H1 (cell line): Measurements from ENCODE around the gene SLC35G6. TPM values are rescaled to one million over a fixed set of nuclear protein-coding genes. Genes with fewer than 3 reads are reported as not detected.

Experiments
- CTCF ChIA-PET: fragments of 300-600 bp; sonication (Branson Sonifier 250); formaldehyde crosslinking; loops from one replicate; lab custom pipeline; 2021; ENCODE audit not compliant: partially characterized antibody; lab: Charles Lee
- POLR2A ChIA-PET: fragments of 300-600 bp; sonication (Branson Sonifier 250); formaldehyde crosslinking; loops from one replicate; lab custom pipeline; 2021; ENCODE audit warnings: inconsistent platforms; ENCODE audit not compliant: partially characterized antibody; lab: Charles Lee
- DNase-seq, 2 experiments: peaks; one replicate each; pipeline versions ENCODE4 v3.0.0 to v3.0.0-alpha.2; 2010 to 2022; ENCODE audit warnings: low spot score in 2 of 2, low read depth in 1 of 2, mixed read lengths in 1 of 2
- FAIRE-seq: peaks from 2 replicates; lab custom pipeline; 2011; peaks lifted over from hg19 to GRCh38; lab: Jason Lieb, UNC
- H2AFZ ChIP-seq: 2 replicates; pipeline ENCODE4 v1.8.1; 2012; ENCODE audit warnings: low read length, inconsistent platforms
- H2AK5ac ChIP-seq: 2 replicates; pipeline ENCODE4 v1.6.1; 2013; ENCODE audit warnings: low read depth, low read length
- H2BK120ac ChIP-seq: replicated peaks from 2 replicates; pipeline ENCODE3; 2013; ENCODE audit warnings: low read depth, low read length, inconsistent platforms
- H2BK12ac ChIP-seq: 2 replicates; pipeline ENCODE4 v1.6.1; 2013; ENCODE audit warnings: low read depth, low read length
- H2BK15ac ChIP-seq: 2 replicates; pipeline ENCODE4 v1.6.1; 2013; ENCODE audit warnings: low read length
- H2BK20ac ChIP-seq: 2 replicates; pipeline ENCODE4 v1.6.1; 2013; ENCODE audit warnings: low read length
- H2BK5ac ChIP-seq: 2 replicates; pipeline ENCODE4 v1.6.1; 2013; ENCODE audit warnings: low read depth, low read length
- H3K14ac ChIP-seq: 2 replicates; pipeline ENCODE4 v1.6.1; 2013; ENCODE audit warnings: inconsistent platforms; ENCODE audit not compliant: insufficient read length
- H3K18ac ChIP-seq: 2 replicates; pipeline ENCODE4 v1.6.1; 2013; ENCODE audit warnings: low read length; ENCODE audit errors: extremely low read depth
- H3K23ac ChIP-seq: 2 replicates; pipeline ENCODE4 v1.6.1; 2013; ENCODE audit warnings: inconsistent platforms; ENCODE audit not compliant: insufficient read length
- H3K23me2 ChIP-seq: 2 replicates; pipeline ENCODE4 v1.6.1; 2013; ENCODE audit warnings: low read depth, low read length
- H3K27ac ChIP-seq: 2 replicates; pipeline ENCODE4 v1.6.1; 2011; ENCODE audit warnings: low read depth, low read length, inconsistent platforms
- H3K27me3 ChIP-seq, 4 experiments: replicated peaks in 1 of 4; 1 replicate in 1 of 4; 2 replicates in 3 of 4; pipeline versions ENCODE4 v1.6.1 to v1.8.1; 2011 to 2013; ENCODE audit warnings: low read length in 3 of 4, mild to moderate bottlenecking in 3 of 4, inconsistent platforms in 2 of 4, mixed read lengths in 2 of 4, moderate library complexity in 1 of 4; ENCODE audit not compliant: control insufficient read depth in 3 of 4, insufficient read depth in 3 of 4; ENCODE audit errors: extremely low read depth in 1 of 4
- H3K36me3 ChIP-seq, 4 experiments: 2 replicates each; pipeline versions ENCODE4 v1.6.1 to v1.8.1; 2011 to 2013; ENCODE audit warnings: mild to moderate bottlenecking in 4 of 4, low read length in 3 of 4, moderate library complexity in 2 of 4, control low read depth in 1 of 4, inconsistent platforms in 1 of 4; ENCODE audit not compliant: insufficient read depth in 4 of 4, control insufficient read depth in 2 of 4
- H3K4ac ChIP-seq: replicated peaks from 2 replicates; pipeline ENCODE3; 2013; ENCODE audit warnings: low read length, low read depth, mixed read lengths, inconsistent platforms; ENCODE audit not compliant: insufficient read length
- H3K4me1 ChIP-seq, 4 experiments: replicated peaks in 1 of 4; 1 replicate in 1 of 4; 2 replicates in 3 of 4; pipeline versions ENCODE4 v1.6.1 to v1.8.1; 2011 to 2013; ENCODE audit warnings: low read length in 3 of 4, inconsistent platforms in 2 of 4, mixed read lengths in 1 of 4; ENCODE audit not compliant: insufficient read depth in 4 of 4, control insufficient read depth in 3 of 4
- H3K4me2 ChIP-seq, 2 experiments: 2 replicates each; pipeline versions ENCODE4 v1.6.1 to v1.8.1; 2011 to 2013; ENCODE audit warnings: low read depth in 2 of 2, low read length in 2 of 2, control low read depth in 1 of 2, inconsistent platforms in 1 of 2, mild to moderate bottlenecking in 1 of 2; ENCODE audit not compliant: insufficient read depth in 1 of 2
- H3K4me3 ChIP-seq, 4 experiments: fragments of 200-600, 300-600 bp in 1 of 4; sonication (generic), shearing (Covaris generic), sonication (Bioruptor Twin) in 1 of 4; 2 replicates each; pipeline versions ENCODE4 v1.5.1 to v1.8.1; 2011 to 2016; ENCODE audit warnings: low read length in 4 of 4, low read depth in 3 of 4, control low read depth in 2 of 4, inconsistent platforms in 2 of 4, mild to moderate bottlenecking in 2 of 4, mixed read lengths in 1 of 4, moderate library complexity in 1 of 4; ENCODE audit not compliant: insufficient read depth in 2 of 4; ENCODE audit errors: extremely low read depth in 1 of 4
- H3K56ac ChIP-seq: replicated peaks from 2 replicates; pipeline ENCODE3; 2013; ENCODE audit warnings: low read depth, mild to moderate bottlenecking, mixed read lengths, low read length, inconsistent platforms; ENCODE audit not compliant: insufficient read length
- H3K79me1 ChIP-seq: 2 replicates; pipeline ENCODE4 v1.6.1; 2013; ENCODE audit warnings: low read depth, low read length, control low read depth
- H3K79me2 ChIP-seq, 2 experiments: 2 replicates each; pipeline versions ENCODE4 v1.6.1 to v1.8.1; 2012 to 2013; ENCODE audit warnings: low read length in 2 of 2, mild to moderate bottlenecking in 2 of 2, inconsistent platforms in 1 of 2; ENCODE audit not compliant: insufficient read depth in 2 of 2, control insufficient read depth in 1 of 2
- H3K9ac ChIP-seq, 4 experiments: replicated peaks in 1 of 4; 1 replicate in 1 of 4; 2 replicates in 3 of 4; pipeline versions ENCODE4 v1.6.1 to v1.8.1; 2011 to 2013; ENCODE audit warnings: low read depth in 3 of 4, low read length in 3 of 4, control low read depth in 2 of 4, mild to moderate bottlenecking in 2 of 4, moderate library complexity in 2 of 4, inconsistent platforms in 1 of 4; ENCODE audit errors: extremely low read depth in 1 of 4
- H3K9me3 ChIP-seq, 2 experiments: 2 replicates each; pipeline versions ENCODE4 v1.6.1 to v1.8.1; 2012 to 2013; ENCODE audit warnings: mild to moderate bottlenecking in 2 of 2, moderate library complexity in 2 of 2, control low read depth in 1 of 2, inconsistent platforms in 1 of 2, low read depth in 1 of 2, low read length in 1 of 2, mixed read lengths in 1 of 2; ENCODE audit not compliant: insufficient read depth in 2 of 2
- H4K20me1 ChIP-seq, 2 experiments: replicated peaks in 1 of 2; 2 replicates each; pipeline versions ENCODE3 to v1.8.1; 2011 to 2013; ENCODE audit warnings: inconsistent platforms in 2 of 2, low read length in 2 of 2, mild to moderate bottlenecking in 1 of 2; ENCODE audit not compliant: insufficient read depth in 2 of 2, control insufficient read depth in 1 of 2
- H4K5ac ChIP-seq: 2 replicates; pipeline ENCODE4 v1.6.1; 2013; ENCODE audit warnings: low read length, low read depth, mixed read lengths, inconsistent platforms; ENCODE audit not compliant: insufficient read length
- H4K8ac ChIP-seq: 2 replicates; pipeline ENCODE4 v1.8.0; 2013; ENCODE audit warnings: mild to moderate bottlenecking, moderate library complexity, low read length, inconsistent platforms; ENCODE audit not compliant: insufficient read depth; ENCODE audit errors: extremely low read depth
- H4K91ac ChIP-seq: replicated peaks from 2 replicates; pipeline ENCODE3; 2013; ENCODE audit warnings: low read length, mixed read lengths, inconsistent platforms; ENCODE audit not compliant: insufficient read length
- BRCA1 ChIP-seq: IDR thresholded peaks from 2 replicates; pipeline ENCODE4 v1.6.1; 2012; ENCODE audit warnings: low read depth, low read length, improper control_type of control experiment
- CREB1 ChIP-seq: IDR thresholded peaks from 2 replicates; pipeline ENCODE4 v1.6.1; 2012; ENCODE audit warnings: inconsistent platforms
- EZH2 ChIP-seq: fragments of 200-600 bp; sonication (generic); IDR thresholded peaks from 2 replicates; pipeline ENCODE4 v1.7.1; 2012; ENCODE audit warnings: low read depth, mild to moderate bottlenecking, moderate library complexity, low read length, inconsistent platforms; ENCODE audit not compliant: severe bottlenecking
- GABPA ChIP-seq: IDR thresholded peaks from 2 replicates; pipeline ENCODE4 v1.6.1; 2011; ENCODE audit warnings: mild to moderate bottlenecking, low read length, moderate library complexity, borderline replicate concordance; ENCODE audit not compliant: insufficient read depth
- HDAC6 ChIP-seq: IDR thresholded peaks from one replicate; pipeline ENCODE4 v1.7.1; 2012; ENCODE audit warnings: low read depth, mild to moderate bottlenecking, inconsistent platforms, low read length, moderate library complexity
- NRF1 ChIP-seq: IDR thresholded peaks from 2 replicates; pipeline ENCODE4 v1.6.1; 2011; ENCODE audit warnings: mild to moderate bottlenecking, low read depth, low read length, improper control_type of control experiment
- POLR2A ChIP-seq, 2 experiments: IDR thresholded peaks; 1 replicate in 1 of 2; 2 replicates in 1 of 2; pipeline ENCODE4 v1.6.1; 2011; ENCODE audit warnings: low read depth in 2 of 2, low read length in 2 of 2, mild to moderate bottlenecking in 2 of 2; ENCODE audit errors: control extremely low read depth in 1 of 2
- POU5F1 ChIP-seq: IDR thresholded peaks from 2 replicates; pipeline ENCODE4 v1.6.1; 2011; ENCODE audit warnings: low read depth, mild to moderate bottlenecking, low read length, moderate library complexity
- RFX5 ChIP-seq: IDR thresholded peaks from 2 replicates; pipeline ENCODE4 v1.6.1; 2011; ENCODE audit warnings: low read depth, low read length, improper control_type of control experiment, borderline replicate concordance
- RXRA ChIP-seq: IDR thresholded peaks from 2 replicates; pipeline ENCODE4 v1.6.1; 2011; ENCODE audit warnings: low read depth, mild to moderate bottlenecking, low read length, moderate library complexity; ENCODE audit not compliant: insufficient read depth
- SIRT6 ChIP-seq: IDR thresholded peaks from one replicate; pipeline ENCODE4 v1.7.1; 2012; ENCODE audit warnings: low read length, inconsistent platforms
- SP4 ChIP-seq: IDR thresholded peaks from 2 replicates; pipeline ENCODE4 v1.6.1; 2012; ENCODE audit warnings: low read length, inconsistent platforms
- SRF ChIP-seq: IDR thresholded peaks from 2 replicates; pipeline ENCODE4 v1.6.1; 2011; ENCODE audit warnings: mild to moderate bottlenecking, low read depth, low read length, moderate library complexity
- TCF12 ChIP-seq: IDR thresholded peaks from 2 replicates; pipeline ENCODE4 v1.6.1; 2011; ENCODE audit warnings: low read depth, mild to moderate bottlenecking, low read length
- WGBS, 2 experiments: shearing (Covaris generic) in 1 of 2; methylation state at CpG; one replicate each; pipeline versions ENCODE4 v1.1.6 to v1.1.7; 2013 to 2015; ENCODE audit warnings: low lambda C conversion rate in 2 of 2, mixed read lengths in 2 of 2, inconsistent platforms in 1 of 2, low coverage in 1 of 2, missing lambda C conversion rate in 1 of 2; ENCODE audit not compliant: insufficient replicate concordance in 2 of 2, insufficient coverage in 1 of 2, insufficient read length in 1 of 2; ENCODE audit errors: extremely low coverage in 1 of 2, missing lambda C conversion rate in 1 of 2; 5-methylcytosine and 5-hydroxymethylcytosine counted together
- polyA plus RNA-seq, 7 experiments: library from polyadenylated mRNA; depleted of rRNA in 3 of 7; stranded (reverse) in 5 of 7; unstranded in 2 of 7; fragments of >200 nt in 5 of 7; fragments of 200-250 nt in 2 of 7; gene quantifications; 1 replicate in 5 of 7; 2 replicates in 1 of 7; 4 replicates in 1 of 7; pipeline versions ENCODE4 v1.2.1 to v1.2.3, GENCODE V29; 2011 to 2013; ENCODE audit warnings: missing spikeins in 2 of 7, mixed read lengths in 2 of 7
- total RNA-seq: library from RNA; stranded (reverse); fragmentation: NEBNext Ultra II Directional; extraction: Animal tissue kit (Norgen Biotek cat#: 25700); gene quantifications from 2 replicates; pipeline ENCODE4 v1.2.1, GENCODE V29; 2021

Gene SLC35G6
- total and polyA plus RNA-seq, 2 of the 8 experiments (the other 6 are each of a cell fraction or from before 2014, with no cell fraction given), result 0.05 TPM; not detected in 1

DNA sequence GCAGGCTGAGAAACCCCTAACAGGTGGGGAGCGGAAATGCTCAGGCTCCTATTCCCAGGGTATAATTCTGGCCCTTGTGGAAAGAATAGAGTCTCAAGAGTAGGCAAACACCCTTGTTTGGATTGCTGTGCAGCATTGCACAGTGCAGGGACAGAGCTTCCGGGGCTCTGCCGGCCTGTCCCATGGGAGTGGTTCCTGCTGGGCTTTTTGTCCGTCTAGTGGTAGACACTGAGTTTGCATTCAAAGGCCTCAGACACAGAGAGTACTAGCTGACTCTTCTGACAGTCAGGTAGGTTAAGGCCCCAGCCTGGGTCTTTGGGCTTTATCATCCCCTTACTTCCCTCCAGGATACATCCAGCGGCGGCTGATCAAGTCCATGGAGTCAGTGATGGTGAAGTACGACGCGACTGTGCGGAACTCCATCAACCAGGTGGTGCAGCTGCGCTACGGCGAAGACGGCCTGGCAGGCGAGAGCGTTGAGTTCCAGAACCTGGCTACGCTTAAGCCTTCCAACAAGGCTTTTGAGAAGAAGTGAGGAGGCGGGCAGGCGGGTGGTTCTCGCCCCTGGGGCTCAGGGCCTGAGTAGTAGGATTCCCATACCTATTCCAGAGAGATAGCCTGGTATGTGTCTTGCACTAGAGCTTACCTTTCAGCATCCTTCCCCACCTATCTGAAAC is 21.1 kb downstream of the SLC35G6 start:
- H3K27me3 ChIP-seq, result no peaks in the 10 kb centered on the region
- ChIA-PET POLR2A (interaction anchor here (0.8 to 4.4 kb wide), 6 partner anchors 10 to 147 kb away, joined by 3 to 18 read pairs (median 4); partner anchors contain the start of genes POLR2A and TMEM95), CTCF (interaction anchor here (0.6 to 7.0 kb wide), 24 partner anchors 9 to 185 kb away, joined by 3 to 82 read pairs (median 3); partner anchors contain the start of genes SENP3, SPEM1 and TMEM95)
- H3K9ac ChIP-seq, result no peak overlapping the region
- H3K9me3 ChIP-seq, result no peaks in the 10 kb centered on the region
- H3K36me3 ChIP-seq, result peaks cover 54 to 93% (median 76%) of the 10 kb centered on the region in 4 experiments
- H3K27ac ChIP-seq, result no peak overlapping the region
- no peak overlapping the region for H2BK20ac ChIP-seq
- H3K56ac ChIP-seq, result no peak overlapping the region
- no peaks in the 10 kb centered on the region for H3K79me2 ChIP-seq
- H3K79me1 ChIP-seq, result peaks cover 4% of the 10 kb centered on the region; the same call in 1 of the 2 replicates
- H4K8ac ChIP-seq, result no peak overlapping the region
- H2AK5ac ChIP-seq, result no peak overlapping the region
- no peak for DNase-seq
- no peak overlapping the region for H3K18ac ChIP-seq
- H3K4ac ChIP-seq, result no peak overlapping the region
- H2BK5ac ChIP-seq, result no peak overlapping the region
- H4K91ac ChIP-seq, result no peak overlapping the region
- FAIRE-seq, result no peak
- 97% methylated on average over 20 of the region's 20 CpGs; no CpG with 5 or more reads in 1 of the 2 experiments for WGBS, 2 experiments
- H4K5ac ChIP-seq, result no peak overlapping the region
- H2BK15ac ChIP-seq, result no peak overlapping the region
- H3K4me3 ChIP-seq, result no peak overlapping the region
- H2BK12ac ChIP-seq, result no peak overlapping the region
- H2AFZ ChIP-seq, result no peak overlapping the region
- H2BK120ac ChIP-seq, result no peak overlapping the region
- no peak overlapping the region for H3K14ac ChIP-seq
- no peak overlapping the region for H3K23ac ChIP-seq
- peaks cover 8 to 11% of the 10 kb centered on the region in 2 experiments for H4K20me1 ChIP-seq
- H3K4me2 ChIP-seq, result no peak overlapping the region
- H3K4me1 ChIP-seq, result no peaks in the 10 kb centered on the region
- H3K23me2 ChIP-seq, result no peaks in the 10 kb centered on the region
- no peak for TF ChIP-seq SIRT6
- TF ChIP-seq NRF1, result no peak
- TF ChIP-seq TCF12, result no peak
- TF ChIP-seq BRCA1, result no peak
- no peak for TF ChIP-seq RFX5
- no peak for TF ChIP-seq CREB1
- no peak for TF ChIP-seq EZH2
- TF ChIP-seq RXRA, result no peak
- no peak for TF ChIP-seq POU5F1
- no peak for TF ChIP-seq SRF
- TF ChIP-seq GABPA, result no peak
- TF ChIP-seq HDAC6, result no peak
- no peak for TF ChIP-seq POLR2A (IDR thresholded peaks at IDR 0.05; ENCODE audit: control extremely low read depth in 1 of 2, low read depth in 2 of 2, low read length in 2 of 2)
- no peak for TF ChIP-seq SP4
